ENCODE measurements around the gene GNG13.
"Not testable (repeated sequence)": the region's sequence is repeated elsewhere in the genome, so short reads cannot be mapped to it uniquely, and the experiment has no call there.

Gene GNG13

DNA sequence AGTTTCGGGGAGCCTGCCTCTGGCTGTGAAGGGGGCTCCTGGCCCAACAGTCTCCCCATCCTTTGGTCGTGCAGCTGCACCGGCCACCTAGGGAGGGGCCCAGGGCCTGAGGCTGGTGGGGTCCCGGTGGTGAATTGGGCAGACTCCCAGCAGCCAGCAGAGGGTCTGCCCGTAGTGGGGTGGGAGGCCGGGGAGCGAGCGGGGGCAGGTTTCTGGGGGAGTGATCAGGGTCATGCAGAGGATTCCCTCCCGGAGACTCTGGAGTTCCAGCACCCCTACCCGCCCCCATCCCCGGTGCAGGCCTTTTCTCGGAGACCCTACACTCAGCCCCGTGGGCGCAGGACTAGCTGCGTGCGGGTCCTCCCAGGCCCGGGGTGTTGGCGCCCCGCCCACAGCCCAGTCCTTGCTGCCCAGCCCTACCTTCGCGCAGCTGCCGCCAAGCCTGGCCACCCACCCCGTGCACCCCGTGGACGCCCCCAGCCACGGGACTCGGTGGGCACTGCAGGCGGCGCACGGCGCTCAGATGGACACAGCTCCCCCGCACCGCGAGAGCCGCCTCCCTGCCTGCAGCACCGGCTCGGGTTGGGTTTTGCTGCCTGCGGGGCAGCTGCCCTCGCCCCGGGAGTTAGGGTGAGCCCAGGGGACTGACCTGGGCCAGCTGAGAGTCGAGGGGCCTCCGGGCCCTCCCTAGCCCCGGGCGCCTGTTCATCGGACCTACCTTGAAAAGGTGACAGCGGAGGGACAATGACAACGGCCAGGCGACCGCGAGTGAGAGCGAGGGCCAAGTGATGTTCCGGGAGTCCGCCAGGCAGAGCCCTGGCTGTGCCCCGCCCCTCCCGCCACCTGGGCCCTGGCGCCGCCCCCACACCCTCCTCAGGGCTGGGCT lies at the start of gene GNG13:
Gene GNG13, minus strand, starts transcription at position 787 of the 886 bp plus-strand sequence. CDS start 1,657 bp downstream, outside the sequence.
- no peak for DNase-seq (ENCODE audit: low read depth in 2 of 2)

- no peak for DNase-seq (ENCODE audit: low read depth in 2 of 2)
These were observed 48.1 kb upstream of the GNG13 start for GRCh38 chr16:848510-849253.

DNA sequence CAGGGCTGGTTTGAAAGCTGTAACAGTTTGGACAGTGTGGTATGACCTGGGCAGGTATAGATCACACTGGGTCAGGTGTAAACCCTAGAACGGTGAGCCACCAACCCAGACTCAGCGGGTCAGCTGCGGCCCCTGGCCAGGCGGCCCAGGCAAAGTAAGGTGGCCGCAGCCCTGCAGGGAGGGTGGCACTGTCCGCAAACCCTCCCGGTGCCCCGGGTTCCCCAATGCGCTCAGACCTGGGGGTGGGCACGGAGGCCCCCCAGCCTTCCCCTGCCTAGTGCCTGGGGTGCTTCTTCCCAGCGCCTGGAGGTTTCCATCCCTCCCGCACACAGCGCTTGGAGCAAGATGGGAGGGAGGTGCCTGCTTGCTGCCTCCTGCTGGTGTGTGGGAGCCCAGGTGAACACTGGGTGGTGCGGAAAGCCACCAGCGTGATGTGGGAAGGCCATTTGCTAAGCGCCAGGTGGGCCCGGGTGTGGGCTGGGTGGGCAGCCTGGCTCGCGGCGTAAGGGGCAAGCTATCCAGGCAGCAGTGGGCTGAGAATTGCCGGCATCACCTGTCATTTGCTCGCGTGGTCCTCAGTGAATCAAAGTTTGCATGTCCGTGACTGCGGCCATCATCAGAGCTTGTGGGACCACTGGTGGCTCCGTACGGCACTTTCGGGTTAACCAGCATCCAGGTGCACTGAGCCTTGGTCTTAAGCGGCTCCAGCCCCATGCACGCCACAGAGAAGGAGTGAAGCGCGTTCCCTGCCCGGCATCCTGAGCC lies 47.3 kb upstream of the GNG13 start:
- no peak for DNase-seq (ENCODE audit: low read depth in 2 of 2)

GRCh38 chr16:847151-847550 lies 46.6 kb upstream of the GNG13 start:
- DNase-seq (ENCODE audit: low read depth in 2 of 2), result no peak

GRCh38 chr16:845351-845745 lies 44.8 kb upstream of the GNG13 start:
- DNase-seq (ENCODE audit: low read depth in 2 of 2), result no peak

DNA sequence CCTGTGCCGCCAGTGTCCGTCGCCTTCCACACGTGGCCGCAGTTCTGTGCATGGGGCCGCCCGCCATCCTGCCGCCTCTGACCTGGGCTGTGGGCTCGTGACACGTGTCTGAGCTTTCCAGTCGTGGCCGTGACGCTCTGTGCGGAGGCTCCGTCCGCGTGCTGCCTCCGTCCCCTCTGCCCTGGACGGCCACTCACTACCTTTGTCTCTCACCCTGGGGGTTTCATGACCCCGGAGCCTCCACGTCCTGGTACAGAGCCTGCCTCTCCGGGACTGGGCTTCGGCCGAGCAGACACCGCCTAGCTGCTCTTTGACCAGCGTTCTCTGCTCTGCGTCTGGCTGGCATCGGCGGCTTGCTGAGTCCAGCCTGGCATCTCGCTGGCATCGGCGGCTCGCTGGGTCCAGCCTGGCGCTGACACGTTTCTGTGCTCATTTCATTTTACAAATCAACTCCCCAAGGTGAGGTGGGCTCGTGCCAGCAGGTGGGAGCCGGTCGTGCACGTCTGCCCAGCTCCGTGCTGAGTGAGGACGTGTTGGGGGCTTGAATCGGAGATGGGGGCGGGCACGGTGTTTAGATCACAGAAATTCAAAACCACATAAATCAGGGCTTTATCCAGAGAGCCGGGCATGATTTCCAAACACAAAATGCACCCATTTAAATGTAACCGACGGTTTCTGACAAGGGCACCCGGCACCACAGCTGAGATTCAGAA lies 44.3 kb upstream of the GNG13 start:
- DNase-seq (ENCODE audit: low read depth in 2 of 2), result no peak

DNA sequence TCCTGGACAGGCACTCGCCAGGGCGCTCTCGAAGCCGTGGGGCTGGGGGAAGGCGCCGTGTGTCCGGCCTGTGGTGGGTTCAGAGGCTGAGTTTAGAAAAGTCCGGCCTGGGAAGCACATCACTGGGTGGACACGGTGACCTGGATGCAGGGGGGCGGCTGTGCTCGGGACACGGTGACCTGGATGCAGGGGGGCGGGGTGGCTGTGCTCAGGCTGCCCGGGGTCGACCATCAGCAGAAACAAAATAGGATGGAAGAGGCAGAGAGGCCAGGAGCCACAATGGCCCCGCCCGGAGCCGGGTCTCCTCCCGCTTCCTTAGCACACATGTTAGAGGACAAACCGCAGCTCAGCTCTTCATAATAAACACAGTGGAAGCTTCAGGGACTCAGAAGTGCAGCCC lies 43.2 kb upstream of the GNG13 start:
- no peak for DNase-seq (ENCODE audit: low read depth in 2 of 2)

DNA sequence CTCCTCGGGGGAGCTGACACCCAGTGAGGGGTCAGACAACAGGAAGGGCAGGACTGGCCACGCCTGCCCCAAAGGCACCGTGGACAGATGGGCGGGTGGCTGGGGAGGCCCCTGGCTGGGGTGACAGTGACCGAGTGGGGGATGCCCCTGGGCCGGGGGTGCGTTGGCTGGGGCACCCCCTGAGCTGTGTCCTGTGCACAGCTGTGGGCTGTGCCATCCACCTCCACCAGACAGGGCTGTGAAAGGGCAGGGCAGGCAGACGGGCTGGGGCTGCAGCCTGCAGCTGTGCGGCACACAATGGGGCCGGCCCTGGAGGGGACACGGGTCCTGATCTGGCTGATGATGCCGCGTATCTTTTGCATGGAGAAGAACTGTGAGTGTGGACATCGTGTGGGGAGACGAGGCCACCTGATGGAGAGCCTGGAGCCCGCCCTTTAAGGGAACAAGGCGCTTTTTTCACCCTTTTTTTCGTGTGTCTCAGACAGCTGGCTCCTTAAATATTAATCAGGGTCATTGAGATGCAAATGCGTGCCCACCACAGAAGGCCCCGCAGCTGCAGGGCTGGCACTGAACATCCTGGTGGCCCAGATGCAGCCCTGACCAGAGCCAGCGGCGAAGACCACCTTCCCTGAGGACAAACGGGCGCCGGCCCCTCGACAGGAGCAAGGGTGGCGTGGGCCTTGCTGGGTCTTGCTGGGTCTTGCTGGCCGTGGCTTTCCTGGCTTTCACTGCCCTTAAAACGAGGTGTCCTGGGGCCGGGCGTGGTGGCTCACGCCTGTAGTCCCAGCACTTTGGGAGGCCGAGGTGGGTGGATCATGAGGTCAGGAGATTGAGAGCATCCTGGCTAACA lies 42.4 kb upstream of the GNG13 start:
- no peak for DNase-seq (ENCODE audit: low read depth in 2 of 2)

DNA sequence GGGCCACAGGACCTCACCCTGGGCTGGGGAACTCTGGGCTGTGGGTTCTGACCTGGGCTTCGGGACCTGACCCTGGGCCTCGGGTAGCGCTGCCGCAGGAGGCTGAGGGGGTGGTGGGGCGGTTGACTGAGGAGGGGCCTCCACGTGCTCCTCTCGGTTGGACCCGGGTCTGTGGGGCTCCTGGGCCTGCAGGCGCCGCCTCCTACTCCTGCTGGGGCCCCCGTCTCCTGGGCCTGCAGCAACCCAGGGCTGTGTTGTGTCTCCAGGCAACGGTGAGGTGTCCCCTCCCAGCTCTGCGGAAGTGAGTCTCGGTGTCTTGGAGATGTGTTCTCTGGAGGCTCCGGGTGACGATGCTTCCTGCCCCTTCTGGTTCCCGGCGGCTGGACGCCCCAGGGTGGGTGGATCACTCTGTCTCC lies 41.5 kb upstream of the GNG13 start:
- no peak for DNase-seq (ENCODE audit: low read depth in 2 of 2)

- no peak for DNase-seq (ENCODE audit: low read depth in 2 of 2)
These were observed 41.0 kb upstream of the GNG13 start for GRCh38 chr16:841455-842060.

GRCh38 chr16:840561-841454 lies 40.3 kb upstream of the GNG13 start:
- DNase-seq (ENCODE audit: low read depth in 2 of 2), result no peak

GRCh38 chr16:839643-840408 lies 39.3 kb upstream of the GNG13 start:
- DNase-seq (ENCODE audit: low read depth in 2 of 2), result no peak

DNA sequence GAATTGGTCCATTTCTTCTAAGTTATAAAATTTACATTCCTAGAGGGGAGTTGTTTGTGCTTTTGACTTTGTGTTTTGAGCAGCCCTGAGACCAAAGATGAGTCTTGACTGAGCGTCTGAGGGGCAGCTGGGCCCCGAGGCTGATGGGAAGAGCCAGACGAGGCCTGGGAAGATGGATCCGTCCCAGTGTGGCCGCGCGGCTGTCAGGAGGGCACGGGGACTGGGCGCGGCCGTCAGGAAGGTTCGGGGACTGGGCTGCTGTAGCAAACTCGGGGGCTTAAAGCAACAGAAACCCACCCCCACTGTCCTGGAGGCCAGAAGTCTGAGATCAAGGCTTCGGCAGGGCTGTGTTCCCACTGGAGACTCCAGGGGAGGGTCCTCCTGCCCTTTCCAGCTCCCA lies 38.2 kb upstream of the GNG13 start:
- no peak for DNase-seq (ENCODE audit: low read depth in 2 of 2)

DNA sequence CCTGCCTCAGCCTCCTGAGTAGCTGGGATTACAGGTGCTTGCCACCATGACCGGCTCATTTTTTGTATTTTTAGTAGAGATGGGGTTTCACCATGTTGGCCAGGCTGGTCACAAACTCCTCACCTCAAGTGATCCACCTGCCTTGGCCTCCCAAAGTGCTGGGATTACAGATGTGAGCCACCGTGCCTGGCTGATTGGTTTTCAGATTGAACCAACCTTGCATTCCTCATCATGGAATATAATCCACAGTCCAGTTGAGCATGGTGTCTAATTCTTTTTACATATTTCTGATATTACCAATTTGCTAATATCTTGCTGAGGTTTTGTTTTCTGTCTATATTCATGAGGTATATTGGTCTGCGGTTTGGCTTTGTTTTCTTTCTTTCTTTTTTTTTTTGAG lies 36.3 kb upstream of the GNG13 start:
- not testable (repeated sequence) for DNase-seq (ENCODE audit: low read depth in 2 of 2)

- DNase-seq (ENCODE audit: low read depth in 2 of 2), result no peak
These were observed 35.7 kb upstream of the GNG13 start for GRCh38 chr16:836221-836620.

DNA sequence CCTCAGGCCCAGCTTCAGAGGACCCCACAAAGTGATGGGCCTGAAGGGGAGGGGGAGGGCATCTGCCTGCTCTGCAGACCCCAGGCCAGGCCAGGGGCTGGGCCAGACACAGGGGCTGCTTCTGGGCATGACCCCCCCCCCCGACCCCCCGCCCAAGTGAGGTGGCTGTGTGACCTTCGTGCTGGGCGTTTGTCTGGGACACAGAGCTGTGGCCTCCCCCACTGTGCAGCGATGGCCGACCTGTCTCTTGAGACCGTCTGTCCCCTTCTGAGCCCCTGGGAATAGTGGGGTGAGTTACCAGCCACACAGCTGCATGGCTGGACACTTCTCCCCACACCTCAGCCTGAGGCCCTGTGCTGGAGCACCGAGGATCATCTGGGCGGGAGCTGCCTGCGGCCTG lies 34.8 kb upstream of the GNG13 start:
- no peak for DNase-seq (ENCODE audit: low read depth in 2 of 2)

DNA sequence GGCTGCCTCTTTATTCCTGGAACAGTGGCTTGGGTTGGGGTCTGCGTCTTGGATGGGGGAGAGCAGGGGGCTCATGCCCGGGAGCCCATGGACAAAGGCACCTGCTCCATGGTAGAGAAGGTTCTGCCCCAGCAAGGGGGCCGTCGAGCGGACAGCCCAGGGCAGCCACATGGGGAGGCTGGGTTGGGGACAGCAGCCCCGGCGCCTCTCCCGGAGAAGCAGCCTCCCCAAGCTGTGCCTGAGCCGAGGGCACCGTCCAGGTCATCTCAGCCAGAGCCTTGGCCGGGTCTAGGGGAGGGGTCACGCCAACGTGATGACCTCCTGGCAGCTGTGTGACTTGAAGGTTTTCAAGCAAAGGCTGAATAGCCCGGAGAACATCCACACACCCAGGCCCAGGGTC lies 32.9 kb upstream of the GNG13 start:
- no peak for DNase-seq (ENCODE audit: low read depth in 2 of 2)

- no peak for DNase-seq (ENCODE audit: low read depth in 2 of 2)
These were observed 32.3 kb upstream of the GNG13 start for GRCh38 chr16:832652-833336.
